Heart left ventricle (tissue), 16 donors: ENCODE measurements around the gene HOXB4. TPM values are rescaled to one million over a fixed set of nuclear protein-coding genes. Genes with fewer than 3 reads are reported as not detected.
A peak's percentile ranks its signal among the peaks of the same experiment; 100 is the strongest.

ENCODE experiments used
- ATAC-seq, 4 donors: fragments of 200-7000 bp; cut with Tn5 transposase; one replicate each; pipeline ENCODE4 v1.9.1; 2020 to 2022; ENCODE audit warnings: moderate library complexity in 4 of 4, mild to moderate bottlenecking in 3 of 4, moderate number of reproducible peaks in 1 of 4
- DNase-seq, 5 donors: peaks; one replicate each; pipeline ENCODE4 v3.0.0-alpha.2; 2020
- H3K27ac ChIP-seq, 12 donors: fragments of 200-600 bp; sonication (generic) in 4 of 12; one replicate each; pipeline versions ENCODE4 v1.5.0 to v1.8.0; 2016 to 2022; ENCODE audit warnings: mild to moderate bottlenecking in 2 of 12
- H3K27me3 ChIP-seq, 9 donors: fragments of 200-600 bp; sonication (generic) in 2 of 9; one replicate each; pipeline versions ENCODE4 v1.5.1 to v1.8.0; 2016 to 2022; ENCODE audit warnings: mild to moderate bottlenecking in 3 of 9
- H3K36me3 ChIP-seq, 9 donors: fragments of 200-600 bp; sonication (generic) in 2 of 9; one replicate each; pipeline versions ENCODE4 v1.5.0 to v1.8.0; 2018 to 2022; ENCODE audit warnings: mild to moderate bottlenecking in 2 of 9
- H3K4me1 ChIP-seq, 12 donors: fragments of 200-600 bp; sonication (generic) in 4 of 12; one replicate each; pipeline versions ENCODE4 v1.5.0 to v1.8.0; 2016 to 2022; ENCODE audit warnings: mild to moderate bottlenecking in 3 of 12
- H3K4me3 ChIP-seq, 12 donors: fragments of 200-600 bp; sonication (generic) in 4 of 12; one replicate each; pipeline versions ENCODE4 v1.5.0 to v1.8.0; 2017 to 2022; ENCODE audit warnings: mild to moderate bottlenecking in 9 of 12, moderate library complexity in 4 of 12
- H3K9me3 ChIP-seq, 12 donors: fragments of 200-600 bp; sonication (generic) in 4 of 12; one replicate each; pipeline versions ENCODE4 v1.5.0 to v1.8.0; 2016 to 2022; ENCODE audit warnings: mild to moderate bottlenecking in 1 of 12
- POLR2A ChIP-seq, 2 donors: fragments of 450-650 bp; IDR thresholded peaks; one replicate each; pipeline ENCODE4 v1.6.1; 2017; ENCODE audit warnings: antibody characterized with exemption in 2 of 2, mild to moderate bottlenecking in 2 of 2, moderate library complexity in 2 of 2
- WGBS, 4 donors: extraction: QIAGEN DNeasy Blood & Tissue Kit in 2 of 4; methylation state at CpG; one replicate each; pipeline versions ENCODE4 v1.1.5 to v1.1.7; 2013 to 2018; 5-methylcytosine and 5-hydroxymethylcytosine counted together
- intact Hi-C, 10 donors: fragments of 100-400 bp; cut with DNase I; formaldehyde crosslinking; loops; one replicate each; pipeline versions ENCODE4 v1.11.1 to v1.14.2; 2022
- microRNA counts, 2 donors: library from miRNA; unstranded; fragments of <30 nt; microRNA quantifications; one replicate each; lab custom pipeline; 2016
- polyA plus RNA-seq, 2 donors: library from polyadenylated mRNA; stranded (reverse); fragments of 200-250 nt; gene quantifications; one replicate each; pipeline ENCODE4 v1.2.3, GENCODE V29; 2013
- total RNA-seq, 9 donors: library from RNA; depleted of rRNA in 2 of 9; stranded (reverse); fragments of >200 nt in 2 of 9; fragmentation: NEBNext Ultra II Directional in 3 of 9; extraction: Animal tissue kit (Norgen Biotek cat#: 25700) in 3 of 9; gene quantifications; one replicate each; pipeline versions ENCODE4 v1.1.0 to v1.2.4, GENCODE V29; 2016 to 2023
- TF ChIP-seq, protein P1 (sequence below), 12 donors: fragments of 200-600 bp; sonication (generic) in 4 of 12; IDR thresholded peaks; one replicate each; pipeline versions ENCODE4 v1.5.0 to v1.8.0; 2018 to 2022; ENCODE audit warnings: antibody characterized with exemption in 12 of 12, mild to moderate bottlenecking in 5 of 12
- donor health status: ischemic (EF 13 %, LVEDD 7.1; RV severe dilation, severe dysfunction).
- donor health status: healthy with polysubstance abuse.
- donor health status: DM: no; HTN: yes; CAD: no.
- donor health status: DM: no; HTN: no; CAD: no.
- donor health status: ischemic (EF 25% LVEDD 6.9; RV normal size, moderate dysfunction).
- donor health status: ischemic (EF 25% LVEDD 5.7; RV mildly dilated, moderate dysfunction).
- donor health status: healthy.
- donor health status: DM: yes; HTN: yes; CAD: no.
- donor health status: ischemic (EF 35%, LVEDD 5.7; RV mildly dilated, moderate dysfunction).
- donor health status: nonischemic (EF 11% LVEDD 7.7; RV severe dilation, severe dysfunction).
- donor health status: DM: yes; HTN: yes; CAD: no.
- donor health status: PGD.
- donor health status: ischemic (EF 29% LVEDD 5.4; RV normal size, mild dysfunction).
- donor health status: nonischemic (EF 23%, LVEDD 6.1; RV moderate dilation, normal function).

The HOXB4 gene
- total and polyA plus RNA-seq, 11 donors, result 0.27 to 2.8 (median 0.59) TPM; not detected in 1

GRCh38 chr17:48526608-48527546 is 51.3 kb downstream of the HOXB4 start:
- WGBS, 4 donors, result 12 to 21% (median 17%) methylated on average over 51 to 59 of the region's 59 CpGs
- peaks cover 15 to 92% (median 58%) of the 10 kb centered on the region in 9 donors for H3K27me3 ChIP-seq
- intact Hi-C loops, result no loop called here

More at GRCh38 chr17:48526608-48527546, 51.3 kb downstream of the HOXB4 start:
- Histone ChIP-seq H3K36me3 (no peaks in the 10 kb centered on the region), H3K9me3 (no peaks in the 10 kb centered on the region), H3K27ac (no peak overlapping the region), H3K4me1 (no peaks in the 10 kb centered on the region), H3K4me3 (peak overlapping the region in 3 of 12 donors; percentile 1 to 12 (median 10))
- ATAC-seq, result no peak
- TF ChIP-seq, protein P1, sequence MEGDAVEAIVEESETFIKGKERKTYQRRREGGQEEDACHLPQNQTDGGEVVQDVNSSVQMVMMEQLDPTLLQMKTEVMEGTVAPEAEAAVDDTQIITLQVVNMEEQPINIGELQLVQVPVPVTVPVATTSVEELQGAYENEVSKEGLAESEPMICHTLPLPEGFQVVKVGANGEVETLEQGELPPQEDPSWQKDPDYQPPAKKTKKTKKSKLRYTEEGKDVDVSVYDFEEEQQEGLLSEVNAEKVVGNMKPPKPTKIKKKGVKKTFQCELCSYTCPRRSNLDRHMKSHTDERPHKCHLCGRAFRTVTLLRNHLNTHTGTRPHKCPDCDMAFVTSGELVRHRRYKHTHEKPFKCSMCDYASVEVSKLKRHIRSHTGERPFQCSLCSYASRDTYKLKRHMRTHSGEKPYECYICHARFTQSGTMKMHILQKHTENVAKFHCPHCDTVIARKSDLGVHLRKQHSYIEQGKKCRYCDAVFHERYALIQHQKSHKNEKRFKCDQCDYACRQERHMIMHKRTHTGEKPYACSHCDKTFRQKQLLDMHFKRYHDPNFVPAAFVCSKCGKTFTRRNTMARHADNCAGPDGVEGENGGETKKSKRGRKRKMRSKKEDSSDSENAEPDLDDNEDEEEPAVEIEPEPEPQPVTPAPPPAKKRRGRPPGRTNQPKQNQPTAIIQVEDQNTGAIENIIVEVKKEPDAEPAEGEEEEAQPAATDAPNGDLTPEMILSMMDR (IDR thresholded peaks at IDR 0.05), result no peak
- no peak for TF ChIP-seq POLR2A (IDR thresholded peaks at IDR 0.05)
- no peak for DNase-seq

MicroRNA genes within 50 kb of the gene (microRNA counts, 767-probe panel; counts per million panel counts)
- 2,971 to 3,165 counts per million in 2 donors for microRNA hsa-miR-10a-5p (lab: Ali Mortazavi, UCI)

Other genes with a start within 250 kb of the HOXB4 start
- gene SKAP1, start 148.1 kb downstream of the HOXB4 start, total RNA-seq, result 1 to 10 TPM in 2 of 9 donors, under 1 TPM in 1, not detected in 6; 0.31 to 5.3 (median 1.2) TPM
- gene SKAP1, start 148.1 kb downstream of the HOXB4 start, polyA plus RNA-seq, result under 1 TPM; 0.25 to 0.38 TPM
- not detected for gene HOXB1, start 47.3 kb downstream of the HOXB4 start, total RNA-seq
- gene HOXB1, start 47.3 kb downstream of the HOXB4 start, polyA plus RNA-seq, result not detected
- 1 to 10 TPM in 8 of 9 donors, under 1 TPM in 1; 0.81 to 6.9 (median 3.2) TPM for gene HOXB2, start 33.2 kb downstream of the HOXB4 start, total RNA-seq
- 1 to 10 TPM; 2.0 to 3.0 TPM for gene HOXB2, start 33.2 kb downstream of the HOXB4 start, polyA plus RNA-seq
- 1 to 10 TPM in 7 of 9 donors, under 1 TPM in 2; 0.11 to 5.5 (median 2.0) TPM for gene HOXB3, start 11.9 kb upstream of the HOXB4 start, total RNA-seq
- 1 to 10 TPM in 1 of 2 donors, under 1 TPM in 1; 0.61 to 2.0 TPM for gene HOXB3, start 11.9 kb upstream of the HOXB4 start, polyA plus RNA-seq
- gene HOXB5, start 15.4 kb upstream of the HOXB4 start, total RNA-seq, result 1 to 10 TPM in 1 of 9 donors, under 1 TPM in 2, not detected in 6; 0.17 to 1.0 (median 0.35) TPM
- under 1 TPM; 0.04 to 0.08 TPM for gene HOXB5, start 15.4 kb upstream of the HOXB4 start, polyA plus RNA-seq
- 1 to 10 TPM in 2 of 9 donors, under 1 TPM in 6, not detected in 1; 0.30 to 2.0 (median 0.62) TPM for gene HOXB6, start 26.6 kb upstream of the HOXB4 start, total RNA-seq
- gene HOXB6, start 26.6 kb upstream of the HOXB4 start, polyA plus RNA-seq, result under 1 TPM; 0.38 to 0.57 TPM
- gene HOXB7, start 32.7 kb upstream of the HOXB4 start, total RNA-seq, result under 1 TPM in 4 of 9 donors, not detected in 5; 0.25 to 0.88 (median 0.55) TPM
- under 1 TPM; 0.12 to 0.46 TPM for gene HOXB7, start 32.7 kb upstream of the HOXB4 start, polyA plus RNA-seq
- not detected for gene HOXB8, start 36.9 kb upstream of the HOXB4 start, total RNA-seq
- gene HOXB8, start 36.9 kb upstream of the HOXB4 start, polyA plus RNA-seq, result not detected
- not detected for gene HOXB9, start 48.0 kb upstream of the HOXB4 start, total RNA-seq
- gene HOXB9, start 48.0 kb upstream of the HOXB4 start, polyA plus RNA-seq, result not detected
- gene PRAC1, start 144.2 kb upstream of the HOXB4 start, total RNA-seq, result not detected
- gene PRAC1, start 144.2 kb upstream of the HOXB4 start, polyA plus RNA-seq, result not detected
- gene PRAC2, start 144.8 kb upstream of the HOXB4 start, total RNA-seq, result not detected
- not detected for gene PRAC2, start 144.8 kb upstream of the HOXB4 start, polyA plus RNA-seq
- gene HOXB13, start 150.4 kb upstream of the HOXB4 start, total RNA-seq, result not detected
- gene HOXB13, start 150.4 kb upstream of the HOXB4 start, polyA plus RNA-seq, result not detected
- gene TTLL6, start 238.9 kb upstream of the HOXB4 start, total RNA-seq, result under 1 TPM in 1 of 9 donors, not detected in 8; 0.55 TPM
- gene TTLL6, start 238.9 kb upstream of the HOXB4 start, polyA plus RNA-seq, result under 1 TPM; 0.07 to 0.15 TPM